ENCODE results near the gene TTBK1.

GRCh38 chr6:43228951-43229802 lies 14.1 kb upstream of the TTBK1 start, which contains the start of gene DNPH1:
- TF ChIP-seq CTCF (IDR thresholded peaks at IDR 0.05) (peak; percentile 96 to 98 (median 97)), POLR2A (IDR thresholded peaks at IDR 0.05) (peak in 1 of 2 donors; percentile 33), EP300 (IDR thresholded peaks at IDR 0.05) (peak in 1 of 2 donors; percentile 26)
